ENCODE measurements around the gene CACNA1E. TPM values are rescaled to one million over a fixed set of nuclear protein-coding genes. Genes with fewer than 3 reads are reported as not detected.

CACNA1E gene
- total RNA-seq, 2 experiments from 2014 or later: not detected

DNA sequence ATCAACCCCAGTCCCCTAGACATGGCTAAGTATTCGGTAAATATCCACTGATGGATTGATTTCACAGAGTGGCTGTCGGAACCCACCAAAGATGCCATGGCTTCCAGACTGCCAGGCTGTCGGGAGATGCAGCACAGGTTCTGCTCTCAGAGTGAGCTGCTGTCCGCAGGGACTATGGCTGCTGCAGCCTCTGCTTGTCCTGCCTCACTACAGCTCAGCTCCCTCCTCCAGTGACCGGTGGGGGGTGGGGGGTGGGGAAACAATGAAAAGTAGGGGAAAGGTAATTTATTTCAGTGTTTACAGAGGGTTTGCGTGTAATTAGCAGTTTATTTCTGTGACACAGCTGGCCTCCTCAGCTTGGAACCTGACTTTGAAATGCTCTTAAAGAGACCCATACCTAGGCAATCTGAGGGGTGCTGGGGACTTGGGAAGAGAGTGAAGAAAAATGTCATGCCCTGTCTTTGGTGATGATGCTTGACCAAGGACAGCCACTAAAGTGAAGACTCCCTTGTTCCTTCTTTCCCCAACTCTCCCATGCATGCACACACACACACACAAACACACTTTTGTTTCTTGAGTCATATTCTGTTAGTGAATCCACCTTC is 109.0 kb downstream of the CACNA1E start:
- POLR2A ChIA-PET: no interaction called here
- CTCF ChIA-PET: no interaction called here

DNA sequence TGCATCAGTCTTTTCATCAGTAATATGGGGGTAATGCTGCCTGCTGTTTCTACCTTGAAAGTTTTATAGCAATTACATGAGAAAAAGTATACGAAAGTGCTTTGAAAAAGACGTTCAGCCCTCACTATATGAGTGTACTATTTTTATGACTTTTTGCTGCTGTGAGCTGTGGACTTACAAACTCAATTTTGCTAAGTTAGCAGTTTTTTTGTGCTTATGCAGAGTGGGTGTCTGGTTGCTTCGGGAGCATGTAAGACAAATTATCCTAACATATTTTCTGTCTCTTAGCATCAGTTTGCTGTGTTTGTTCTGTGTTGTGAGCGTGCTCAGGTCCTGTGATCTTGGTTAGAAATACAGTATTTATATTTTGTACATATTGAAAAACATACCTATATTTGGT is 109.7 kb downstream of the CACNA1E start:
- DNase-seq: no peak
- ChIA-PET POLR2A (no interaction called here), CTCF (interaction anchor here (0.8 kb wide), 1 partner anchor 296 kb away, joined by 3 read pairs; no protein-coding TSS in a partner anchor)
- intact Hi-C loops (cut with DNase I, micrococcal nuclease): no loop called here
- H3K4me1 Mint-ChIP-seq: no peaks in the 10 kb centered on the region
- H3K4me3 Mint-ChIP-seq: no peak overlapping the region
- no peaks in the 10 kb centered on the region for H3K9me3 Mint-ChIP-seq (ENCODE audit: low read depth)
- H3K36me3 Mint-ChIP-seq (ENCODE audit: low read depth): no peaks in the 10 kb centered on the region
- H3K27ac Mint-ChIP-seq: no peak overlapping the region
- peaks cover 12% of the 10 kb centered on the region for H3K27me3 Mint-ChIP-seq
- ATAC-seq: no peak

More for the DNA sequence above, 109.0 kb downstream of the CACNA1E start:
- Mint-ChIP-seq H3K4me3 (no peak overlapping the region), H3K27ac (no peak overlapping the region), H3K4me1 (no peaks in the 10 kb centered on the region), H3K27me3 (peaks cover 12% of the 10 kb centered on the region), H3K9me3 (ENCODE audit: low read depth) (no peaks in the 10 kb centered on the region), H3K36me3 (ENCODE audit: low read depth) (no peaks in the 10 kb centered on the region)
- DNase-seq: no peak
- ATAC-seq: no peak
- intact Hi-C loops (cut with DNase I, micrococcal nuclease): no loop called here

DNA sequence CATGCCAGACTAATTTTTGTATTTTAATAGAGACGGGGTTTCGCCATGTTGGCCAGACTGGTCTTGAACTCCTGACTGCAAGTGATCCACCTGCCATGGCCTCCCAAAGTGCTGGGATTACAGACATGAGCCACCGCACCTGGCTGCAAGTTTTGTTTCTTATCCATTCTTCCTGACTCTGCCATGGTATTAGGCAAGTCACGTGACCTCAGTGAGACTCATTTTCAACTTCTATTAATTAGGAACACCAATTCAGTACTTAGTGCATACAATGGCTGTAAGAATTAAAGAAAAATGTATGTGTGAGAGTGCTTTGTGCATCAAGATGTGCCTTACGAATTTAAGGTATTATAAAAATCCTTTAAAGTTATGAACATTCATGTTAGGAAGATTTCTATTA is 111.2 kb downstream of the CACNA1E start:
- CTCF ChIA-PET: no interaction called here
- POLR2A ChIA-PET: no interaction called here
- DNase-seq (no peak), ATAC-seq (no peak)
- Mint-ChIP-seq H3K4me3 (no peak overlapping the region), H3K36me3 (ENCODE audit: low read depth) (no peaks in the 10 kb centered on the region), H3K4me1 (no peaks in the 10 kb centered on the region), H3K27me3 (peaks cover 15% of the 10 kb centered on the region), H3K27ac (no peak overlapping the region), H3K9me3 (ENCODE audit: low read depth) (no peaks in the 10 kb centered on the region)
- intact Hi-C loops (cut with DNase I, micrococcal nuclease): no loop called here

DNA sequence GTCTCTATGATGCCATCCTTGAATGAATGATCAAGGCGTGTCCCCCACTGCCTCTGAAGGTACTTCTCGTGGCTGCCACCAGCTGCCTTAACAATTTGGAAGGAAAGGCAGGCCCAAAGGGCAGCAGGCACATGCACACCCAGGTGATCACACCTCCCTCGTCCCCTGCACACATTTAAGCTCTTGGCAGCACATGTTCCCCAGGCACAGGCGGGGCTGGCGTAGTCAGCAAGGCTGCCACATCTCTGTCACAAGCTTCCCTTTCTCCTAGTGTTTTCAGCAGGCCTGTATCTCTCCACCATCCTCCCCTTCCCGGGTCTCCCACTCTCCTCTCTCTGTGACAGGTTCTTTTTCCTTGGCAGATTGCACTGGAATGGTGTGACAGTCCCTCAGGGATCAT is 111.9 kb downstream of the CACNA1E start:
- Mint-ChIP-seq H3K27ac (no peak overlapping the region), H3K27me3 (peaks cover 15% of the 10 kb centered on the region), H3K9me3 (ENCODE audit: low read depth) (no peaks in the 10 kb centered on the region), H3K4me3 (no peak overlapping the region), H3K4me1 (no peaks in the 10 kb centered on the region), H3K36me3 (ENCODE audit: low read depth) (no peaks in the 10 kb centered on the region)
- ChIA-PET POLR2A (no interaction called here), CTCF (interaction anchor here (0.7 kb wide), 1 partner anchor 601 kb away, joined by 4 read pairs; no protein-coding TSS in a partner anchor)
- DNase-seq (no peak), ATAC-seq (no peak)
- intact Hi-C loops (cut with DNase I, micrococcal nuclease): no loop called here

DNA sequence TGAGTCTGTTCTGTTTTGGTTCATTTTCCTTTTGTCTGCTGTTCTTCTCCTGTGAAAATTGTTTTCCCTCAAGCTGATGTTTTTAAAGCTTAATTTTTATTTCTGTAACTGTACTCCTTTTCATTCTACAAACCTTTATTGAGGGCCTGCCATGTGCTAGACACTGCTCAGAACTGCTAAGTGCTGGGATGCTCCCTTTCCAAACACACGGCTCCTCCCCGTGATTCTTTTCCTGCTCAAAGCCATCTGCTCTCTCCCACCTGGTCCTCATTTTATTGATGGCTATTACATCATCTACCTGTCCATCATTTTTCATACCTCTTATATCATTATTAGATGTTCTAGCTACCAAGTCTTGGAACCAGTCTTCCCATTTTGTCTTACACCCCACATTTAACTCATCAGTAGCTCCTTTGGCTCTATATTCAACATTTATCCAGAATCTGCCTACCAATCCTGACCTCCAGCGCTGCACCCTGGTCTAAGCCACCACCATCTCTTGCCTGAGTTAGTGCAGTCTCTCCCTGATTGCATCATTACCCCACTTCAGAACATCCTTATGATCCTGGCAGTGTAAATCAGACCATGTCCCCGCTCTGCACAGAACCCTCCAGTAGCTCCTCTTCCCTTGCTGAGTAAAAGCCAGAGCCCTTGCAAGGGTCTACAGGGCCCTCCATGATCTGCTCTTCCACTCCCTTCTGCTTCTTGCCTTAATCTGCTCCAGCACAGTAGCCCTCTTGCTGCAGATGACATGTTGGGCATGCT is 118.1 kb downstream of the CACNA1E start:
- ChIA-PET CTCF (interaction anchor here (0.6 to 1.2 kb wide), 2 partner anchors 12 to 425 kb away, joined by 3 read pairs; no protein-coding TSS in a partner anchor), POLR2A (no interaction called here)
- H3K36me3 Mint-ChIP-seq (ENCODE audit: low read depth): no peaks in the 10 kb centered on the region
- intact Hi-C loops (cut with DNase I, micrococcal nuclease): no loop called here
- no peaks in the 10 kb centered on the region for H3K4me1 Mint-ChIP-seq
- no peak overlapping the region for H3K27ac Mint-ChIP-seq
- peaks cover 13% of the 10 kb centered on the region for H3K27me3 Mint-ChIP-seq
- DNase-seq: no peak
- no peaks in the 10 kb centered on the region for H3K9me3 Mint-ChIP-seq (ENCODE audit: low read depth)
- no peak overlapping the region for H3K4me3 Mint-ChIP-seq
- no peak for ATAC-seq

DNA sequence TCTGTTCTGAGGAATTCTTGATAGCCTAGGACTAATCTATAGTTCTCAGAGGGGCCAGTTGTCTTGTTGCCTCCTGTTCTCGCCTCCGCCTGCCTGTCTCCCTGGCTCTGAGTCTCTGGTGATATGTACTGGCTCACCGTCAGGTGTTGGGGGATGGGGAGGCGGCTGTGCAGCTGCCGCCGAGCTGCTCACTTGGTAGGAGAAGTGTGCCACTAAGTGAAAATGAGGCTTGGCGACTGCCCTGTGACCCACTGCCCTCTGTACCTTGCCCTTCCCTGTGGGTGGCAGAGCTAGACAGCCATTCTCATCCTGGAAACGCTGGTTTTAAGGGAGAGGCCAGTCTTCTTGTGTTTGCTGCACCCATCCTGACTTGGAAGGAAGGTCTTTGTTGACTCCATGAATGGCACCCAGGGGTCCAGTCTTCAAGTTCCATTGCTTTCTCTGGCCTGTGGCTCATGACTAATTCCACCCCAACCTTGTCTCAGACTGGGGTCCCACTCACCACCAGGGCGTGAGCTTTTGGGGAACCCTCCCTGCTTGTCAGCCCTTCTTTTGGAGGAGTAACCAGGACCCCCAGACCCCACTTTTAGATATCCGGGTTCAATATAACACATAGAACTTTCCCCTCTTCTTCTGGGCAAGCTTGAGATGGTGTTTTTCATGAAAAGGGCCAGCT is 120.6 kb downstream of the CACNA1E start:
- ChIA-PET POLR2A (no interaction called here), CTCF (no interaction called here)
- no peak overlapping the region for H3K27ac Mint-ChIP-seq
- ATAC-seq: no peak
- no peaks in the 10 kb centered on the region for H3K4me1 Mint-ChIP-seq
- no peak overlapping the region for H3K4me3 Mint-ChIP-seq
- intact Hi-C loops (cut with DNase I, micrococcal nuclease): no loop called here
- no peaks in the 10 kb centered on the region for H3K36me3 Mint-ChIP-seq (ENCODE audit: low read depth)
- no peaks in the 10 kb centered on the region for H3K9me3 Mint-ChIP-seq (ENCODE audit: low read depth)
- peaks cover 19% of the 10 kb centered on the region for H3K27me3 Mint-ChIP-seq
- DNase-seq: no peak

DNA sequence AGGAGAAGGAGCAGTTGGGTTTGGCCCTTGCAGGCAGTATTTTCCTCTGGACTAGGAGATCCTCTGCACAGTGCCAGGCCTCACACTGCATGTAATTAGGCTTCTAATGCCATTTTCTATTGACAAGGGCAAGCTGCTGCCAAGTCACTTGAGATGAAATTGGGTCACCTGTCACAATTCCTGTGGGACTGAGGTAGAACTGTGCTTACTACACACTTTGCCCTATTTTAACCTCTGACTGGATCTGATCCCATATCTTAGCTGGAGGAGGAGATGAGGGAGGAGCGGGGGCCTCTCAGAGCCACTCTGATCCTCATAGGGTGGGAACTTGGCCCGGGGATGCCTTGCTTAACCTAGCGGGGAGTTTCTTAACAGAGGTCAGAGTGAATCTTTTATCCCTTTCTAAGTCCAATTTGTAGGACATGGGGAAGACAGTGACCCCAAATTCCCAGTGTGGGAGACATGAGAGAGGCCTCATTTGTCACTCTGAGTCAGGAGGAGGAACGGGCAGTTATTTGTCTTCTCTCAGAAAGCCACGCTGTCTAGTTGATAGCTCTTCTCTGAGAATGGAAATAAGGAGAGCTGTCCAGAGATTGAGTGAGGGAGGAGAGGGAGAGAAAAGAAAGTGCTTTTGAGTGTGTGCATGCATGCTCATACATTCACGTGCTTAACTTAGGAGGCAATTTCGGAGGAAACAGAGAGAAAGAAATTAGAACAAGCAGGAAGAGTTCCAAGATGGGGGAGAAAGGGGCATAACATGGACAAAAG is 121.3 kb downstream of the CACNA1E start:
- peaks cover 19% of the 10 kb centered on the region for H3K27me3 Mint-ChIP-seq
- no peaks in the 10 kb centered on the region for H3K9me3 Mint-ChIP-seq (ENCODE audit: low read depth)
- H3K36me3 Mint-ChIP-seq (ENCODE audit: low read depth): no peaks in the 10 kb centered on the region
- DNase-seq (no peak), ATAC-seq (no peak)
- ChIA-PET CTCF (interaction anchor here (0.6 kb wide), 1 partner anchor 124 kb away, joined by 6 read pairs; no protein-coding TSS in a partner anchor), POLR2A (no interaction called here)
- H3K4me1 Mint-ChIP-seq: no peaks in the 10 kb centered on the region
- H3K27ac Mint-ChIP-seq: no peak overlapping the region
- intact Hi-C loops (cut with DNase I, micrococcal nuclease): no loop called here
- H3K4me3 Mint-ChIP-seq: no peak overlapping the region

DNA sequence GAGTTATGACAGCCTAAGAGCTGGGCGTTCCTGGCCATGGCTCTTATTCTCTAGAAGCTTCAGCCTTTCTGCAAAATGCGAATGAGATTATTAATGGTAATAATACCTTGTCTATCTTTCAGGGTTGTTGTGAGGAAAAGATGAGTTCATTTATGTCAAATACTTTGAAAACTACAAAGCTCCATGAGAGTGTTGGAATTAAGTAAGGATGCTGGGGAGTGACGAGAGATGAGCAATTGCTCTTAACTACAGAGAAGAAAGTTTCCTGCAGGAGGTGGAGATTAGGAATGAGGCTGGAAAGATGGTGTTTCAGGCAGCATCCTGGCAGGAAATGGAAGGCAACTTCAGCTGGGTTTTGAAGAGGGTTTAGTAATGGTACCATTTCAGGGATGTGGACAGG is 124.2 kb downstream of the CACNA1E start:
- no peak overlapping the region for H3K27ac Mint-ChIP-seq
- H3K27me3 Mint-ChIP-seq: peaks cover 14% of the 10 kb centered on the region
- DNase-seq: no peak
- H3K36me3 Mint-ChIP-seq (ENCODE audit: low read depth): no peaks in the 10 kb centered on the region
- ATAC-seq: no peak
- ChIA-PET POLR2A (no interaction called here), CTCF (interaction anchor here (0.6 kb wide), 1 partner anchor 13 kb away, joined by 3 read pairs; no protein-coding TSS in a partner anchor)
- intact Hi-C loops (cut with DNase I, micrococcal nuclease): no loop called here
- no peak overlapping the region for H3K4me3 Mint-ChIP-seq
- H3K9me3 Mint-ChIP-seq (ENCODE audit: low read depth): no peaks in the 10 kb centered on the region
- no peaks in the 10 kb centered on the region for H3K4me1 Mint-ChIP-seq

DNA sequence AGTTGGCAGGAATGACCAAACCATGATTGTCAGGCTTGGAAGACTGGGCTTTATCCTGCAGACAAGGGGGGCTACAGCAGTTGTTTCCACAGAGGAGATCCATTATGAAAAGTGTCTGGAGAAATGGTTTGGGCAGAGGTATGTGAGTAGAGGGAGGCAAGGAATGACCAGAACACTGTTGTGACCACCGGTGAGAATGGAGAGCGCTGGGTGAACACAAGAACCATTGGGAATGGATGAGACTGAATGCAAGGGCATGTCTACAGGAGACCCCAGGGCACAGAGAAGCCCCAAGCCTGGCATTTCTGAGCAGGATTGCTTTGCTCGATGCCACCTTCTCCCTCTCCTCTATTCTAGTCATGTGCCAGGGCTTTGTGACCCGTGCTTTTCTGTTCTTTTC is 125.1 kb downstream of the CACNA1E start:
- no peak overlapping the region for H3K4me3 Mint-ChIP-seq
- POLR2A ChIA-PET: no interaction called here
- CTCF ChIA-PET: no interaction called here
- H3K27me3 Mint-ChIP-seq: peaks cover 14% of the 10 kb centered on the region
- DNase-seq: no peak
- intact Hi-C loops (cut with DNase I, micrococcal nuclease): no loop called here
- H3K9me3 Mint-ChIP-seq (ENCODE audit: low read depth): no peaks in the 10 kb centered on the region
- no peak for ATAC-seq
- no peaks in the 10 kb centered on the region for H3K36me3 Mint-ChIP-seq (ENCODE audit: low read depth)
- H3K4me1 Mint-ChIP-seq: no peaks in the 10 kb centered on the region
- H3K27ac Mint-ChIP-seq: no peak overlapping the region

DNA sequence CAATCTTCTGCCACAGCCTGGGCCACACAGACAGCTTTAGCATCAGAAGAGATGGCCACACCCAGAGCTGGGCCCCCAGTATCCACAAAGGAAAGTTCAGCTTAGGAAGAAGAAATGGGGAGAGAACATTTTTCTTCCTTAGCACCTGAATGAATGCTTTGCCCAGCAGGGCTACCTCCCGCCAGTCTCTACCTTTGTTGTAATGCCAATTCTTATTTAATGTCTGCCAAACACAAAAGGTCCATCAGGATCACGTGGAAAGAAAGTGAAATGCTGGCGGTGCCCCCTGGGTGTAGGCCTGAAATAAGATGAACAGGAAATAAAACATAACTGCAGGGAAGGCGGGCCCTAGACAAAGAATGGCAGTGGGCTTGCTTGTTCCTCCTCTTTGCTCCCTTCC is 125.6 kb downstream of the CACNA1E start:
- Mint-ChIP-seq H3K4me3 (no peak overlapping the region), H3K4me1 (no peaks in the 10 kb centered on the region), H3K36me3 (ENCODE audit: low read depth) (no peaks in the 10 kb centered on the region), H3K27me3 (peaks cover 14% of the 10 kb centered on the region), H3K9me3 (ENCODE audit: low read depth) (peaks cover 2% of the 10 kb centered on the region), H3K27ac (no peak overlapping the region)
- POLR2A ChIA-PET: no interaction called here
- CTCF ChIA-PET: no interaction called here
- no peak for ATAC-seq
- DNase-seq: no peak
- intact Hi-C loops (cut with DNase I, micrococcal nuclease): no loop called here

DNA sequence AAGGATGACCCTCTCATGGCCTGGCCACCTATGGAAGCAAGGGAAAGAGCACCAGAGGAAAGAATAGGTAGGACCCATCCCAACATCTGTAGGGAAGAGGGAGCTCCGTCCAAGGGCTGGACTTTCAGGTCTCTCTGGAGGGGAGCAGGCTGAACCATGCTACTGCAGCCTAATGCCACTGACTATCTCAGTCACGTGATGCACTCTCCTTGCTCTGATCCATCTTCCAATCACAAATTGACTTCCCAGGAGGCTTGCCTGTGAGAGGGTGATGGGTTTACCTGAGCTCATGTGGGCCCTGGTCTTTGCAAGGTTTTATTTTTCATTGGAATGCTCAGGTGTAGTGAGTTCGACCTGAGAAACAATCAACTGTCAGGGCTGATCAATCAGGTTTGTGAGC is 128.8 kb downstream of the CACNA1E start:
- ChIA-PET POLR2A (no interaction called here), CTCF (no interaction called here)
- intact Hi-C loops (cut with DNase I, micrococcal nuclease): no loop called here
- no peak for ATAC-seq
- Mint-ChIP-seq H3K4me1 (no peaks in the 10 kb centered on the region), H3K9me3 (ENCODE audit: low read depth) (peaks cover 2% of the 10 kb centered on the region), H3K27me3 (peaks cover 8% of the 10 kb centered on the region), H3K4me3 (no peak overlapping the region), H3K36me3 (ENCODE audit: low read depth) (no peaks in the 10 kb centered on the region), H3K27ac (no peak overlapping the region)
- no peak for DNase-seq
